Transverse colon (tissue), 4 donors: ENCODE measurements around the gene CACNA1C. TPM values are rescaled to one million over a fixed set of nuclear protein-coding genes. Genes with fewer than 3 reads are reported as not detected.

ENCODE experiments used
- DNase-seq: peaks from one replicate; pipeline ENCODE4 v3.0.0-alpha.2; 2019
- H3K27ac ChIP-seq, 4 donors: fragments of 200-600 bp; sonication (generic); 2 replicates each; pipeline ENCODE4 v1.5.1; 2016 to 2018; ENCODE audit warnings: inconsistent platforms in 4 of 4
- H3K27me3 ChIP-seq: fragments of 200-600 bp; sonication (generic); 2 replicates; pipeline ENCODE4 v1.5.1; 2017; ENCODE audit warnings: inconsistent platforms
- H3K36me3 ChIP-seq, 4 donors: fragments of 200-600 bp; sonication (generic); 2 replicates each; pipeline ENCODE4 v1.5.1; 2017 to 2019; ENCODE audit warnings: inconsistent platforms in 4 of 4
- H3K4me1 ChIP-seq, 4 donors: fragments of 200-600 bp; sonication (generic); 2 replicates each; pipeline ENCODE4 v1.5.1; 2017 to 2020; ENCODE audit warnings: inconsistent platforms in 4 of 4
- H3K4me3 ChIP-seq, 4 donors: fragments of 200-600 bp; sonication (generic); 1 replicate in 1 of 4; 2 replicates in 3 of 4; pipeline versions ENCODE4 v1.5.1 to v1.6.1; 2017 to 2019; ENCODE audit warnings: inconsistent platforms in 4 of 4
- H3K9me3 ChIP-seq, 2 donors: fragments of 200-600 bp; sonication (generic); 2 replicates each; pipeline ENCODE4 v1.5.1; 2017 to 2019; ENCODE audit warnings: inconsistent platforms in 2 of 2
- CTCF ChIP-seq, 5 experiments: fragments of 200-600 bp in 3 of 5; fragments of 450-650 bp in 2 of 5; sonication (generic) in 3 of 5; IDR thresholded peaks; 1 replicate in 2 of 5; 2 replicates in 3 of 5; pipeline ENCODE4 v1.5.1; 2016 to 2017; ENCODE audit warnings: antibody characterized with exemption in 5 of 5, inconsistent platforms in 3 of 5, mild to moderate bottlenecking in 2 of 5, moderate library complexity in 1 of 5
- EP300 ChIP-seq: sonication (generic); formaldehyde crosslinking; IDR thresholded peaks from one replicate; pipeline ENCODE4 v1.6.1; 2017; ENCODE audit warnings: antibody characterized with exemption, low read depth
- POLR2A ChIP-seq: fragments of 450-650 bp; IDR thresholded peaks from one replicate; pipeline ENCODE4 v1.6.1; 2016; ENCODE audit warnings: antibody characterized with exemption, mild to moderate bottlenecking, moderate library complexity
- POLR2AphosphoS5 ChIP-seq, 3 donors: sonication (generic); formaldehyde crosslinking; IDR thresholded peaks; one replicate each; pipeline ENCODE4 v1.6.1; 2016; ENCODE audit warnings: antibody characterized with exemption in 3 of 3
- WGBS, 2 donors: methylation state at CpG; one replicate each; pipeline ENCODE4 v1.1.5; 2018; ENCODE audit warnings: low coverage in 1 of 2; 5-methylcytosine and 5-hydroxymethylcytosine counted together
- in situ Hi-C, 4 donors: fragments of 200-750 bp; cut with MboI; loops; one replicate each; pipeline versions ENCODE4 v1.15.0 to v1.15.1; 2017; ENCODE audit warnings: low sequenced_read_pairs in 3 of 4, low pct_ligation_motif_present in 1 of 4, low pct_unique_long_range_greater_than_20kb in 1 of 4
- intact Hi-C: fragments of 100-400 bp; cut with DNase I; formaldehyde crosslinking; loops from one replicate; pipeline ENCODE4 v1.15.1; 2023; ENCODE audit warnings: low total_unique reads
- total RNA-seq, 4 donors: library from RNA; depleted of rRNA; stranded (reverse); fragments of >200 nt; gene quantifications; one replicate each; pipeline ENCODE4 v1.1.0, GENCODE V29; 2016

Gene CACNA1C
- total RNA-seq, 4 donors from 2014 or later = 18.8 to 35.2 (median 24.8) TPM

GRCh38 chr12:2520722-2521246 is 468.0 kb downstream of the CACNA1C start:
- Histone ChIP-seq H3K4me3 (no peak overlapping the region), H3K4me1 (no peaks in the 10 kb centered on the region), H3K36me3 (no peaks in the 10 kb centered on the region), H3K27me3 (no peaks in the 10 kb centered on the region), H3K27ac (no peak overlapping the region), H3K9me3 (no peaks in the 10 kb centered on the region)
- no peak for TF ChIP-seq CTCF (IDR thresholded peaks at IDR 0.05)
- no peak for TF ChIP-seq EP300
- TF ChIP-seq POLR2A = no peak
- TF ChIP-seq POLR2AphosphoS5 (IDR thresholded peaks at IDR 0.05) = no peak
- no peak for DNase-seq
- intact Hi-C loops = no loop called here
- 60 to 70% methylated on average over 1 to 5 of the region's 5 CpGs for WGBS, 2 donors
- in situ Hi-C loops = no loop called here

- Histone ChIP-seq H3K9me3 (no peaks in the 10 kb centered on the region), H3K27ac (no peak overlapping the region), H3K27me3 (no peaks in the 10 kb centered on the region), H3K4me3 (no peak overlapping the region), H3K36me3 (no peaks in the 10 kb centered on the region), H3K4me1 (peaks cover 0 to 10% (median 0%) of the 10 kb centered on the region in 4 donors)
- intact Hi-C loops = no loop called here
- WGBS, 2 donors = 77 to 87% methylated on average over 2 to 9 of the region's 9 CpGs
- in situ Hi-C loops = no loop called here
- no peak for TF ChIP-seq EP300
- no peak for TF ChIP-seq CTCF (IDR thresholded peaks at IDR 0.05)
- TF ChIP-seq POLR2A = no peak
- TF ChIP-seq POLR2AphosphoS5 (IDR thresholded peaks at IDR 0.05) = no peak
- no peak for DNase-seq
These were observed 470.5 kb downstream of the CACNA1C start for GRCh38 chr12:2523317-2523716.

- intact Hi-C loops = no loop called here
- no peak for DNase-seq
- in situ Hi-C loops = no loop called here
- TF ChIP-seq POLR2A (no peak), CTCF (IDR thresholded peaks at IDR 0.05) (no peak), EP300 (no peak), POLR2AphosphoS5 (IDR thresholded peaks at IDR 0.05) (no peak)
- H3K4me3 ChIP-seq = no peak overlapping the region
- WGBS, 2 donors = 79 to 92% methylated on average over 3 to 6 of the region's 6 CpGs
- H3K27ac ChIP-seq = no peak overlapping the region
- no peaks in the 10 kb centered on the region for H3K36me3 ChIP-seq
- no peaks in the 10 kb centered on the region for H3K27me3 ChIP-seq
- H3K9me3 ChIP-seq = no peaks in the 10 kb centered on the region
- H3K4me1 ChIP-seq = peaks cover 0 to 10% (median 0%) of the 10 kb centered on the region in 4 donors
These were observed 471.1 kb downstream of the CACNA1C start for GRCh38 chr12:2523844-2524243.

- no peak for DNase-seq
- Histone ChIP-seq H3K4me3 (no peak overlapping the region), H3K27me3 (no peaks in the 10 kb centered on the region), H3K27ac (no peak overlapping the region), H3K36me3 (no peaks in the 10 kb centered on the region), H3K9me3 (no peaks in the 10 kb centered on the region), H3K4me1 (peaks cover 0 to 10% (median 0%) of the 10 kb centered on the region in 4 donors)
- in situ Hi-C loops (no loop called here), intact Hi-C loops (no loop called here)
- WGBS, 2 donors = 56 to 80% methylated on average over 1 to 6 of the region's 6 CpGs
- no peak for TF ChIP-seq EP300
These were observed 473.6 kb downstream of the CACNA1C start for GRCh38 chr12:2526371-2526770.

- H3K36me3 ChIP-seq = no peaks in the 10 kb centered on the region
- TF ChIP-seq CTCF (IDR thresholded peaks at IDR 0.05) (no peak), POLR2AphosphoS5 (IDR thresholded peaks at IDR 0.05) (no peak), POLR2A (no peak), EP300 (no peak)
- H3K27ac ChIP-seq = no peak overlapping the region
- H3K4me3 ChIP-seq = no peak overlapping the region
- intact Hi-C loops = no loop called here
- DNase-seq = no peak
- peaks cover 0 to 10% (median 0%) of the 10 kb centered on the region in 4 donors for H3K4me1 ChIP-seq
- H3K9me3 ChIP-seq = no peaks in the 10 kb centered on the region
- H3K27me3 ChIP-seq = no peaks in the 10 kb centered on the region
- in situ Hi-C loops = no loop called here
- 73 to 76% methylated on average over 2 to 4 of the region's 4 CpGs for WGBS, 2 donors
These were observed 475.2 kb downstream of the CACNA1C start for GRCh38 chr12:2528001-2528400.
